Measurements from ENCODE around the gene LTK. TPM values are rescaled to one million over a fixed set of nuclear protein-coding genes. Genes with fewer than 3 reads are reported as not detected.

Gene LTK
- total and polyA plus RNA-seq, 4 donors = 1.3 to 10.6 (median 6.0) TPM

- Histone ChIP-seq H3K4me1 (ENCODE audit: control insufficient read depth in 5 of 5, insufficient read depth in 5 of 5, low read length in 5 of 5) (peaks cover 0 to 6% (median 0%) of the 10 kb centered on the region in 5 donors), H3K9ac (ENCODE audit: insufficient read depth in 1 of 2, low read length in 2 of 2) (no peak overlapping the region), H3K27me3 (ENCODE audit: control insufficient read depth in 3 of 3, insufficient read depth in 3 of 3, low read length in 2 of 3) (no peaks in the 10 kb centered on the region), H3K36me3 (ENCODE audit: control insufficient read depth in 4 of 4, insufficient read depth in 4 of 4, low read length in 4 of 4) (peaks cover 11 to 35% (median 28%) of the 10 kb centered on the region in 4 donors), H3K27ac (ENCODE audit: low read depth in 1 of 2, low read length in 1 of 2) (no peak overlapping the region), H3K9me3 (ENCODE audit: control insufficient read depth in 4 of 4, insufficient read depth in 3 of 4, low read length in 3 of 4) (no peaks in the 10 kb centered on the region), H3K4me3 (no peak overlapping the region)
- TF ChIP-seq, protein P1, sequence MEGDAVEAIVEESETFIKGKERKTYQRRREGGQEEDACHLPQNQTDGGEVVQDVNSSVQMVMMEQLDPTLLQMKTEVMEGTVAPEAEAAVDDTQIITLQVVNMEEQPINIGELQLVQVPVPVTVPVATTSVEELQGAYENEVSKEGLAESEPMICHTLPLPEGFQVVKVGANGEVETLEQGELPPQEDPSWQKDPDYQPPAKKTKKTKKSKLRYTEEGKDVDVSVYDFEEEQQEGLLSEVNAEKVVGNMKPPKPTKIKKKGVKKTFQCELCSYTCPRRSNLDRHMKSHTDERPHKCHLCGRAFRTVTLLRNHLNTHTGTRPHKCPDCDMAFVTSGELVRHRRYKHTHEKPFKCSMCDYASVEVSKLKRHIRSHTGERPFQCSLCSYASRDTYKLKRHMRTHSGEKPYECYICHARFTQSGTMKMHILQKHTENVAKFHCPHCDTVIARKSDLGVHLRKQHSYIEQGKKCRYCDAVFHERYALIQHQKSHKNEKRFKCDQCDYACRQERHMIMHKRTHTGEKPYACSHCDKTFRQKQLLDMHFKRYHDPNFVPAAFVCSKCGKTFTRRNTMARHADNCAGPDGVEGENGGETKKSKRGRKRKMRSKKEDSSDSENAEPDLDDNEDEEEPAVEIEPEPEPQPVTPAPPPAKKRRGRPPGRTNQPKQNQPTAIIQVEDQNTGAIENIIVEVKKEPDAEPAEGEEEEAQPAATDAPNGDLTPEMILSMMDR (IDR thresholded peaks at IDR 0.05; ENCODE audit: control extremely low read depth, extremely low read depth) = no peak
- DNase-seq (no peak), ATAC-seq (ENCODE audit: insufficient read depth, low FRiP score) (no peak)
These were observed 30.5 kb downstream of the LTK start for GRCh38 chr15:41483115-41483514.

- H3K9ac ChIP-seq (ENCODE audit: insufficient read depth in 1 of 2, low read length in 2 of 2) = no peak overlapping the region
- H3K4me3 ChIP-seq = no peak overlapping the region
- H3K4me1 ChIP-seq (ENCODE audit: control insufficient read depth in 5 of 5, insufficient read depth in 5 of 5, low read length in 5 of 5) = no peaks in the 10 kb centered on the region
- H3K27ac ChIP-seq (ENCODE audit: low read depth in 1 of 2, low read length in 1 of 2) = no peak overlapping the region
- TF ChIP-seq, protein P1 (IDR thresholded peaks at IDR 0.05; ENCODE audit: control extremely low read depth, extremely low read depth) = no peak
- H3K36me3 ChIP-seq (ENCODE audit: control insufficient read depth in 4 of 4, insufficient read depth in 4 of 4, low read length in 4 of 4) = peaks cover 16 to 35% (median 30%) of the 10 kb centered on the region in 4 donors
- ATAC-seq (ENCODE audit: insufficient read depth, low FRiP score) (no peak), DNase-seq (no peak)
- no peaks in the 10 kb centered on the region for H3K27me3 ChIP-seq (ENCODE audit: control insufficient read depth in 3 of 3, insufficient read depth in 3 of 3, low read length in 2 of 3)
- H3K9me3 ChIP-seq (ENCODE audit: control insufficient read depth in 4 of 4, insufficient read depth in 3 of 4, low read length in 3 of 4) = no peaks in the 10 kb centered on the region
- 97 to 98% methylated on average over 9 of the region's 9 CpGs for WGBS, 2 donors
These were observed 31.3 kb downstream of the LTK start for GRCh38 chr15:41482110-41482877.

GRCh38 chr15:41480396-41481140 lies 33.1 kb downstream of the LTK start:
- DNase-seq (no peak), ATAC-seq (ENCODE audit: insufficient read depth, low FRiP score) (no peak)
- Histone ChIP-seq H3K9ac (ENCODE audit: insufficient read depth in 1 of 2, low read length in 2 of 2) (no peak overlapping the region), H3K27me3 (ENCODE audit: control insufficient read depth in 3 of 3, insufficient read depth in 3 of 3, low read length in 2 of 3) (no peaks in the 10 kb centered on the region), H3K36me3 (ENCODE audit: control insufficient read depth in 4 of 4, insufficient read depth in 4 of 4, low read length in 4 of 4) (peaks cover 29 to 49% (median 43%) of the 10 kb centered on the region in 4 donors), H3K9me3 (ENCODE audit: control insufficient read depth in 4 of 4, insufficient read depth in 3 of 4, low read length in 3 of 4) (no peaks in the 10 kb centered on the region), H3K27ac (ENCODE audit: low read depth in 1 of 2, low read length in 1 of 2) (no peak overlapping the region), H3K4me1 (ENCODE audit: control insufficient read depth in 5 of 5, insufficient read depth in 5 of 5, low read length in 5 of 5) (no peaks in the 10 kb centered on the region), H3K4me3 (no peak overlapping the region)
- TF ChIP-seq, protein P1 (IDR thresholded peaks at IDR 0.05; ENCODE audit: control extremely low read depth, extremely low read depth) = no peak
- WGBS, 2 donors = 96 to 97% methylated on average over 12 of the region's 12 CpGs

Measured in lung (tissue), 12 donors.